HG03060 (cell line): Measurements from ENCODE around the gene HIVEP3.

Source experiments
- ATAC-seq: cut with Tn5 transposase; IDR thresholded peaks from one replicate; pipeline ENCODE4 v1.9.1; 2021; ENCODE audit warnings: low read depth, moderate number of reproducible peaks; ENCODE audit not compliant: unreplicated experiment

HIVEP3 gene

DNA sequence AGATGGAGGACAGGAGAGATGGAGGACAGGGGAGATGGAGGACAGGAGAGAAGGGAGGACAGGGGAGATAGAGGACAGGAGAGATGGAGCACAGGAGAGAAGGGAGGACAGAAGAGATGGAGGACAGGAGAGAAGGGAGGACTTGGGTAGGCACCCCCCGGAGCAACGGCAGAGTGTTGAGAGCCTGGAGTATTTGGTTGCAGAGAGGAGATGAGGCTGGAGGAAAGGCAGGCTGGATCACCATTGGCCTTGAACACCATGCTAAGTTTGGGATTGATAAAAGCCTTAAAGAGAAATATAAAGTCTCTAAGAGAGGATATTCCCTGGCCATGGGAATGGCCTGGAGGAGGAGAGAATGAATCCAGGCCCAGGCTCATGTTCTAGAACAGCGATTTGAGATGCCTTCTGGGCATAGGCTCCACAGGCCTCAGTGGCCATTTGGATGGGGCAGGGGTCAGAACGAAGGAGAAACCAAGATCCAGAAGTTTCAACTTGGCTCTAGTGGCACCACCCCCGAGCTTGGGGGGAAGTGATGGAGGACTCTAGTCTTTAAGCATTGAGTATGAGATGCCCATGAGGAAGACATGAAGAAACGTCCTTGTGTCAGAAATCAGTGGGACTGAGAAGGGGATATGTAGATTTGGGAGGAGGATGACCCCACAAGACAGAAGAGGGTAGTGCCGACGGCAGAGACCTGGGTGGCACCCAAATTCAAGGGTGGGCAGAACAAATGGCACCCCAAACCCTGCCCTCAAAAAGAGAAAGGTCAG is 386.3 kb downstream of the HIVEP3 start:
- no peak for ATAC-seq

- ATAC-seq, result no peak
Measured at GRCh38 chr1:41530411-41530810, 388.3 kb downstream of the HIVEP3 start.

DNA sequence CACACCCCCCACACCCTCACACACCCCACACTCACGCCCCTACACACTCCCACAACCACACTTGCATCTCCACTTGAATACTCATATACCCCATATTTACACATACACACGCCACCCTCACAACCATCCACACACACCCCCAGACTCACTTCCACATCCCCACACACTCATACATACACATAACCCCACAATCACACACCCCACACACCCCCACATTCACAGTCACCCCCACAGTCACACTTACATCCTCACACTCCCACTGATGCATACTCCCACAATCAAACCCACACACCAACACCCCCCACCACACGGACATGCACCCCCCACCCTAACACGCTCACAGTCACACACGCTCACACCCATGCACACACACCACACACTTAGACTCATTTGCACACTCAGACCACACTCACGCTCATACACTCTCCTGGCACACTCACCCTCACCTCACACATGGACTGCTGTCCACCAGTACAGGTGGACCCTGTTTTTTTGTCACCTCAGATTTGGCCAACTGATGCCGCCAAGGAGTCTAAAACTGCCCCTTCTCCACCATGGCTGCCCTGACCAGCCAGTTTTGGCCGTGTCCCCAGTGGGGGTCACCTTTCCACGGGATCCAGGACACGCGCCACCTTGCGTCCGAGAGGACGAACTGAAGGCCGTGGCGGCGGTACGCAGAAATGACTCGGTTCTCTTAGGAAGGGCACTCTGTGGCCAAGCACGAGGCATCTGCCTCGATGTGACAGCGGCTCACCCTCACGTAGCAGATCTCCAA is 388.9 kb downstream of the HIVEP3 start:
- no peak for ATAC-seq

DNA sequence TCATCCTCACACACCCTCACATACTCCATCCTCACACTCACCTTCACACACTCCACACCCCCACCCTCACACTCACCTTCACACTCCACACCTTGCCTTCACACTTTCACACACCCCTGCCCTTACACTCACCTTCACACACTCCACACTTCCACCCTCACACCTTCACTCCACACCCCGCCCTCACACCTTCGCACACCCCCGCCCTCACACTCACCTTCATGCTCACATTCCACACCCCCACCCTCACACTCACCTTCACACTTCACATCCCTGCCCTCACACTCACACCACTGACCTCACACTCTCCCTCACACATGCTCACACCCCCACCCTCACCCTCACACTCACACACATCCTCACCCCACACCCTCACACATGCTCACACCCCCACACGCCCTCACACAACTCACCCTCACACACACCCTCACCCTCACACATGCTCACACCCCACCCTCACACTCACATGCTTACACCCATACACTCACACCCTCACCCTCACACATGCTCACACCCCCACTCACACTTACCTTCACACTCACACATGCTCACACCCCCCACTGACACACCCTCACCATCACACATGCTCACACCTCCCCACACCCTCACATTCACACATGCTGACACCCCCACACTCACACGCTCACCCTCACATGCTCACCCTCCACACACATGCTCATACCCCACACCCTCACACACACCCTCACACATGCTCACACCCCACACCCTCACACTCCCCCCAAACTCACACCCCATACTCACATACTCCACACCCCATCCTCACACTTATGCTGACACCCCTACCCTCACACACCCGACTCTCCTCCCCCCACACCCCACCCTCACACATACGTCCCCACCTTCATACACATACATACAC is 389.8 kb downstream of the HIVEP3 start:
- ATAC-seq, result no peak

DNA sequence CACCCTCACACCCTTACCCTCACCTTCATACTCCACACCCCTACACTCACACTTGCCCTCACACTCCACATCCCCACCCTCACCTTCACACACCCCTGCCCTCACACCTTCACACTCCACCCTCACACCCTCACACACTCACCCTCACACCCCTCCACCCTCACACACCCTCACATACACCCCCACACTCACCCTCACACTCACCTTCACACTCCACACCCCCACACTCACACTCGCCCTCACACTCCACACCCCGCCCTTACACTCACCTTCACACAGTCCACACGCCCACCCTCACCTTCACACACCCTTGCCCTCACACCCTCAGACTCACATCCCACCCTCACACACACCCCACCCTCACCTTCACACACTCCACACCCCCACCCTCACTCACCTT is 390.6 kb downstream of the HIVEP3 start:
- ATAC-seq, result no peak

GRCh38 chr1:41526956-41527561 is 391.7 kb downstream of the HIVEP3 start:
- ATAC-seq, result no peak

GRCh38 chr1:41525891-41526587 is 392.7 kb downstream of the HIVEP3 start:
- no peak for ATAC-seq

- no peak for ATAC-seq
Measured at GRCh38 chr1:41524676-41525675, 393.7 kb downstream of the HIVEP3 start.

- no peak for ATAC-seq
Measured at GRCh38 chr1:41523949-41524675, 394.6 kb downstream of the HIVEP3 start.

DNA sequence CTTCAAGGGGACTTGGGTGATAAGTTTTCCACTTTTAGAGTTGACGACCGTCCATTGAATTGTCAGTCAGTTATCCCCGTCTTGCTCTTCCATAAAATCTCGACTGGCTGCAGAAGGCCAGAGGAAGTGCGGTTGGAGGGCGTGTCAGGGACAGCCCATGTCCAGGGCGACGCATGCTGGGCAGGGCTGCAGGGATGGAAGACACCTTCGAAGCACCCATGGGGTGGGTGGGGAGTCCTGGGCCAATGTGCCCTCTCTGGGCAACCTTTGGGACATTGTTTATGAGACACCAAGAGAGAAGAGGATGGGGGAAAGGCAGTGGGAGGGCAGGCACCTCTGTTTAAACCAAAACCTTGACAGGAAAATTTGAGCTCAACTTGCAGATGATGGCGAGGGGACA is 395.7 kb downstream of the HIVEP3 start:
- no peak for ATAC-seq

DNA sequence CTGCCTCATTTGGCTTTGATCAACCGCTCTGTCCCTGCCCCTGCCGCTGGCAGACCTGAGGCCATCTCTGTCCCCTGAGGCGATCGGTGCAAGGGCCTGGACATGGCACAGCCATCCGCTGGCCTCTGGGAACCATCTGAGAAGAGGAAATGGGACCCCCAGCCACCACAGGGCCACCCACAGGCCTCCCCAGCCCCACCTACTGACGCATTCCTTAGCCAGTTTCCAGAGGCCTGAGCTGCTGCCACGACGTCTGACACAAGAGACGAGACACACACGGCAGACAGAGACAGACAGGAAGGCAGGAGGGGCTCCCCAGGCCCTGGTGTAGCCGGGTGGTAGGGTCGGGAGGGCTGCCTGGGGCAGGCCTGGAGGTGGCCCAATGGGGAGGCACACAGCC is 397.0 kb downstream of the HIVEP3 start:
- ATAC-seq, result no peak

- ATAC-seq, result no peak
Measured at GRCh38 chr1:41520951-41521752, 397.6 kb downstream of the HIVEP3 start.

- ATAC-seq, result no peak
Measured at GRCh38 chr1:41519667-41520066, 399.1 kb downstream of the HIVEP3 start.

DNA sequence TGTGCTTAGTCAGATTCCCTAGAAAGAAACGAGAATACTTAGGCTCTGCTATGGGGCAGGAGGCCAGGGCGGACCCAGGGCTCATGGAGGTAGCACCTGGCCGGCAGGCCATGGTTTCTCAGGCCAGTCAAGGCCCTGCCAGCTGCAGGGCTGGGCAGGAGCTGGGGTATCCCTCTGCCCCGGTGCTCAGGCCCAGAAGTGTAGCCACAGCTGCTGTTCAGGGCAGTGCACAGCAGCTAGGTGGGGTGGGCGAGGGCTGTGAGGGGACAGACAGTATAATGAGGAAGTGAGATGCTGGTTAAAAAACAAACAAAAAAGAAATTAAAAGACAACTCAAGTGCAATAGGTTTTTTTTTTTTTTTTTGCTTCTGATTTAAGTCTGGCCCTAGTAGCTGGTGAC is 400.3 kb downstream of the HIVEP3 start:
- ATAC-seq, result no peak

DNA sequence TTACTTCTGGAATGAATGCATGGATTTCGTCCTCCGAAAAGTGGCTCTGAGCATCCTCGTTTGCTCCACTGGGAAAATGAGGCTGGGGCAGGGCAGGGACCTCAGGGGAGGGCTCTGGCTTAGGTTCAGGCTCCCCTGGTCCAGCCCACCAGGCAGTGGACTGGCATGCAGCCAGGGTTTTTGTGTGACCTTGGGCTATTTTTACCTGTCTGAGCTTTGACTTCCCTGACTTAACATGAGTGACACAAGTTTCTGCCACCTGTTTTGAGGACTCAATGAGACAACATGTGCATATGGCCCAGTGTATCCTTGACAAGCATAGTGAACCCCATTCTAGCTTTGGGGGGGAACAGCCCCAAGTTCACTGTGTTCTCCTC is 401.7 kb downstream of the HIVEP3 start:
- no peak for ATAC-seq

- ATAC-seq, result no peak
Measured at GRCh38 chr1:41516168-41517061, 402.3 kb downstream of the HIVEP3 start.
